Neural progenitor cell (in vitro differentiated cells): ENCODE measurements around the gene KREMEN2. TPM values are rescaled to one million over a fixed set of nuclear protein-coding genes. Genes with fewer than 3 reads are reported as not detected.
A peak's percentile ranks its signal among the peaks of the same experiment; 100 is the strongest.
"Not testable (repeated sequence)": the region's sequence is repeated elsewhere in the genome, so short reads cannot be mapped to it uniquely, and the experiment has no call there.

ENCODE experiments used
- DNase-seq: peaks from one replicate; pipeline ENCODE4 v3.0.0-alpha.2; 2016; ENCODE audit warnings: low spot score
- H2AFZ ChIP-seq: fragments of 200-600 bp; sonication (generic); replicated peaks from 2 replicates; pipeline ENCODE4 v1.6.1; 2016; ENCODE audit warnings: antibody characterized with exemption
- H3F3A ChIP-seq: fragments of 200-600 bp; sonication (generic); 2 replicates; pipeline ENCODE4 v1.6.1; 2016; ENCODE audit warnings: antibody characterized with exemption, low read depth
- H3K27ac ChIP-seq: fragments of 200-600 bp; sonication (generic); 2 replicates; pipeline ENCODE4 v1.5.1; 2016; ENCODE audit warnings: mild to moderate bottlenecking
- H3K27me3 ChIP-seq: fragments of 200-600 bp; sonication (generic); 2 replicates; pipeline ENCODE4 v1.6.1; 2016; ENCODE audit warnings: mild to moderate bottlenecking, moderate library complexity
- H3K36me3 ChIP-seq: fragments of 200-600 bp; sonication (generic); 2 replicates; pipeline ENCODE4 v1.5.1; 2016
- H3K4me1 ChIP-seq: fragments of 200-600 bp; sonication (generic); 2 replicates; pipeline ENCODE4 v1.6.1; 2016; ENCODE audit warnings: mixed run types
- H3K4me2 ChIP-seq: fragments of 200-600 bp; sonication (generic); 2 replicates; pipeline ENCODE4 v1.6.1; 2016
- H3K4me3 ChIP-seq: fragments of 200-600 bp; sonication (generic); 2 replicates; pipeline ENCODE4 v1.5.1; 2016
- H3K79me2 ChIP-seq: fragments of 200-600 bp; sonication (generic); 2 replicates; pipeline ENCODE4 v1.6.1; 2016; ENCODE audit warnings: low read depth
- H3K9ac ChIP-seq: fragments of 200-600 bp; sonication (generic); 2 replicates; pipeline ENCODE4 v1.6.1; 2016
- H3K9me3 ChIP-seq: fragments of 200-600 bp; sonication (generic); 2 replicates; pipeline ENCODE4 v1.5.1; 2016; ENCODE audit warnings: low read depth
- H4K20me1 ChIP-seq: fragments of 200-600 bp; sonication (generic); 2 replicates; pipeline ENCODE4 v1.6.1; 2016; ENCODE audit warnings: low read depth
- H3K27ac Mint-ChIP-seq: 3 replicates; pipeline ENCODE4 v1.8.0; 2021; ENCODE audit warnings: mixed read lengths
- H3K27me3 Mint-ChIP-seq: 2 replicates; pipeline ENCODE4 v1.8.0; 2022; ENCODE audit warnings: low read depth, mild to moderate bottlenecking, inconsistent platforms, moderate library complexity, mixed read lengths; ENCODE audit not compliant: insufficient read depth
- H3K36me3 Mint-ChIP-seq: 3 replicates; pipeline ENCODE4 v1.8.0; 2021; ENCODE audit warnings: mixed read lengths
- H3K4me1 Mint-ChIP-seq: 3 replicates; pipeline ENCODE4 v1.8.0; 2021; ENCODE audit warnings: mixed read lengths
- H3K4me3 Mint-ChIP-seq: 3 replicates; pipeline ENCODE4 v1.8.0; 2021; ENCODE audit warnings: mild to moderate bottlenecking, moderate library complexity, mixed read lengths
- H3K9me3 Mint-ChIP-seq: 3 replicates; pipeline ENCODE4 v1.8.0; 2020; ENCODE audit warnings: mixed read lengths
- EZH2 ChIP-seq: fragments of 200-600 bp; sonication (generic); IDR thresholded peaks from 2 replicates; pipeline ENCODE4 v1.6.1; 2017; ENCODE audit warnings: antibody characterized with exemption, mild to moderate bottlenecking, moderate library complexity
- EZH2phosphoT487 ChIP-seq: fragments of 200-600 bp; sonication (generic); IDR thresholded peaks from 2 replicates; pipeline ENCODE4 v1.6.1; 2017; ENCODE audit warnings: antibody characterized with exemption
- total RNA-seq: library from RNA; depleted of rRNA; stranded (reverse); fragments of >200 nt; gene quantifications from 2 replicates; pipeline ENCODE4 v1.2.3, GENCODE V29; 2015; ENCODE audit warnings: low replicate concordance
- TF ChIP-seq, protein P1 (sequence below): fragments of 200-600 bp; sonication (generic); IDR thresholded peaks from 2 replicates; pipeline ENCODE4 v1.5.1; 2017; ENCODE audit warnings: antibody characterized with exemption, mild to moderate bottlenecking

The KREMEN2 gene
- total RNA-seq, 1 donor from 2014 or later: 0.51 TPM

DNA sequence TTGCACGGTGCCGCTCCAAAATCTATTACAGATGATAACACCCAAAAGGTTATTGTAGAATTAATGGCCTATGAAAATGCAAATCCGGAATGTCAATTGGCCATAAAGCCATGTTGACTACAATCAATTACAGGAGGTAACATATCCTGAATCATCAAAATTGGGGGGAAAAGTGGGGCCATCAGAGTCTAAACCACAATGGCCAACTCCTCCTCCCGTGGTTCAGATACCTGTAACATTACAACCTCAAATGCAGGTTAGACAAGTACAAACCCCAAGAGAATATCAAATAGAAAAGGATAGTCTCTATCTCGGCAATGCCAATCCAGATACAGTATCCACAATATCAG is 37.5 kb upstream of the KREMEN2 start:
- no peak overlapping the region for H3K4me3 ChIP-seq

DNA sequence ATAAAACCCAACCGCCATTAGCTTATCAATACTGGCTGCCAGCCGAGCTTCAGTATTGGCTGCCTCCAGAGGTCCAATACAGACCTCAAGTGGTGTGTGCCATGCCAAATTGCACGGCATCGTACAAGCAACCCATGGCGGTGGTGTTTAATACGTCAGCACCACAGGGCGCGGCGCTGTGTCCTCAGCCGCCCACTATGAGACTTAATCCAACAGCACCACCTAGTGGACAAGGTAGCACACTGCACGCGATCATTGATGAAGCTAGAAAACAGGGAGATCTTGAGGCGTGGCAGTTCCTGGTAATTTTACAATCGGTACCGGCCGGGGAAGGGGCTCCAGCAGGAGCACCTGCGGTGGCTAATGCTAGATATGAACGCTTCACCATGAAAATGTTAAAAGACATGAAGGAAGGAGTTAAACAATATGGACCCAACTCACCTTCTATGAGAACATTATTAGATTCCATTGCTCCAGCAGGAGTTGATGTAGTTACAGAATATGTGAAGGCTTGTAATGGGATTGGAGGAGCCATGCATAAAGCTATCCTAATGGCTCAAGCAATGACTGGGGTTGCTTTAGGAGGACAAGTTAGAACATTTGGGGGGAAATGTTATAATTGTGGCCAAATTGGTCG is 36.9 kb upstream of the KREMEN2 start:
- no peak overlapping the region for H3K27ac ChIP-seq
- H3K36me3 Mint-ChIP-seq: peaks cover 2% of the 10 kb centered on the region
- no peaks in the 10 kb centered on the region for H4K20me1 ChIP-seq
- H3K9ac ChIP-seq: no peak overlapping the region
- peaks cover 23% of the 10 kb centered on the region for H3K4me1 Mint-ChIP-seq
- H3K27me3 ChIP-seq: peaks cover 10% of the 10 kb centered on the region
- no peak overlapping the region for H3K27ac Mint-ChIP-seq
- peak; percentile 94 for DNase-seq
- TF ChIP-seq, protein P1, sequence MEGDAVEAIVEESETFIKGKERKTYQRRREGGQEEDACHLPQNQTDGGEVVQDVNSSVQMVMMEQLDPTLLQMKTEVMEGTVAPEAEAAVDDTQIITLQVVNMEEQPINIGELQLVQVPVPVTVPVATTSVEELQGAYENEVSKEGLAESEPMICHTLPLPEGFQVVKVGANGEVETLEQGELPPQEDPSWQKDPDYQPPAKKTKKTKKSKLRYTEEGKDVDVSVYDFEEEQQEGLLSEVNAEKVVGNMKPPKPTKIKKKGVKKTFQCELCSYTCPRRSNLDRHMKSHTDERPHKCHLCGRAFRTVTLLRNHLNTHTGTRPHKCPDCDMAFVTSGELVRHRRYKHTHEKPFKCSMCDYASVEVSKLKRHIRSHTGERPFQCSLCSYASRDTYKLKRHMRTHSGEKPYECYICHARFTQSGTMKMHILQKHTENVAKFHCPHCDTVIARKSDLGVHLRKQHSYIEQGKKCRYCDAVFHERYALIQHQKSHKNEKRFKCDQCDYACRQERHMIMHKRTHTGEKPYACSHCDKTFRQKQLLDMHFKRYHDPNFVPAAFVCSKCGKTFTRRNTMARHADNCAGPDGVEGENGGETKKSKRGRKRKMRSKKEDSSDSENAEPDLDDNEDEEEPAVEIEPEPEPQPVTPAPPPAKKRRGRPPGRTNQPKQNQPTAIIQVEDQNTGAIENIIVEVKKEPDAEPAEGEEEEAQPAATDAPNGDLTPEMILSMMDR: peak; percentile 96
- TF ChIP-seq EZH2phosphoT487: no peak
- peaks cover 19% of the 10 kb centered on the region for H3K4me1 ChIP-seq
- peaks cover 2% of the 10 kb centered on the region for H3K27me3 Mint-ChIP-seq
- no peaks in the 10 kb centered on the region for H3K9me3 Mint-ChIP-seq
- H3K79me2 ChIP-seq: no peaks in the 10 kb centered on the region
- no peak overlapping the region for H3K4me2 ChIP-seq
- no peaks in the 10 kb centered on the region for H3K36me3 ChIP-seq
- H2AFZ ChIP-seq: no peak overlapping the region
- H3K4me3 ChIP-seq: no peak overlapping the region
- H3K4me3 Mint-ChIP-seq: no peak overlapping the region
- H3F3A ChIP-seq: peaks cover 21% of the 10 kb centered on the region
- H3K9me3 ChIP-seq: no peaks in the 10 kb centered on the region

More for the DNA sequence above, 37.5 kb upstream of the KREMEN2 start:
- no peak overlapping the region for H3K4me3 Mint-ChIP-seq
- TF ChIP-seq EZH2phosphoT487 (no peak), EZH2 (no peak)
- TF ChIP-seq, protein P1: no peak
- no peaks in the 10 kb centered on the region for H3K9me3 Mint-ChIP-seq
- H2AFZ ChIP-seq: no peak overlapping the region
- H3K27ac ChIP-seq: no peak overlapping the region
- H3K4me1 ChIP-seq: peaks cover 19% of the 10 kb centered on the region
- H4K20me1 ChIP-seq: no peaks in the 10 kb centered on the region
- H3K36me3 ChIP-seq: no peaks in the 10 kb centered on the region
- H3K4me2 ChIP-seq: no peak overlapping the region
- DNase-seq: no peak
- H3K9me3 ChIP-seq: no peaks in the 10 kb centered on the region
- no peak overlapping the region for H3K27ac Mint-ChIP-seq
- H3F3A ChIP-seq: peaks cover 21% of the 10 kb centered on the region
- no peak overlapping the region for H3K9ac ChIP-seq
- H3K36me3 Mint-ChIP-seq: peaks cover 5% of the 10 kb centered on the region
- peaks cover 23% of the 10 kb centered on the region for H3K4me1 Mint-ChIP-seq
- no peaks in the 10 kb centered on the region for H3K79me2 ChIP-seq
- peaks cover 2% of the 10 kb centered on the region for H3K27me3 Mint-ChIP-seq
- H3K27me3 ChIP-seq: peaks cover 10% of the 10 kb centered on the region

DNA sequence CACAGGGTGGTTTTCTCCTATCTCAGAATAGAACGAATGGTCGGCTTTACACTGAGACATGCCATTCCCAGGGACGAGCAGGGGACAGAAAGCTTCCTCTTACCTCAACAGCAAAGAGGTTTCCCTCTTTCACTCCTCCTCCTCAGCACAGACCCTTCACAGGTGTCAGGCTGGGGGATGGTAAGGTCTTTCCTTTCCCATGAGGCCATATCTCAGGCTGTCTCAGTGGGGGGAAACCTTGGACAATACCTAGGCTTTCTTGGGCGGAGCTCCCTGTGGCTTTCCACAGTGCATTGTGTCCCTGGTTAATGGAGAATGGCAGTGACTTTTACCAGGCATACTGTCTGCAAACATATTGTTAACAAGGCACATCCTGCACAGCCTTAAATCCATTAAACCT is 35.9 kb upstream of the KREMEN2 start:
- H3K9me3 ChIP-seq, H3K27ac Mint-ChIP-seq, H3K27ac ChIP-seq, DNase-seq, H2AFZ ChIP-seq, H3K36me3 ChIP-seq, H3K27me3 ChIP-seq, H3K4me3 ChIP-seq, H3K9ac ChIP-seq, H4K20me1 ChIP-seq, H3K79me2 ChIP-seq, H3K27me3 Mint-ChIP-seq, H3K36me3 Mint-ChIP-seq, H3K4me3 Mint-ChIP-seq, H3K9me3 Mint-ChIP-seq: not testable (repeated sequence)
- H3F3A ChIP-seq: peaks cover 21% of the 10 kb centered on the region
- H3K4me2 ChIP-seq: peak overlapping the region; percentile 35
- peaks cover 23% of the 10 kb centered on the region for H3K4me1 Mint-ChIP-seq
- peaks cover 19% of the 10 kb centered on the region for H3K4me1 ChIP-seq

DNA sequence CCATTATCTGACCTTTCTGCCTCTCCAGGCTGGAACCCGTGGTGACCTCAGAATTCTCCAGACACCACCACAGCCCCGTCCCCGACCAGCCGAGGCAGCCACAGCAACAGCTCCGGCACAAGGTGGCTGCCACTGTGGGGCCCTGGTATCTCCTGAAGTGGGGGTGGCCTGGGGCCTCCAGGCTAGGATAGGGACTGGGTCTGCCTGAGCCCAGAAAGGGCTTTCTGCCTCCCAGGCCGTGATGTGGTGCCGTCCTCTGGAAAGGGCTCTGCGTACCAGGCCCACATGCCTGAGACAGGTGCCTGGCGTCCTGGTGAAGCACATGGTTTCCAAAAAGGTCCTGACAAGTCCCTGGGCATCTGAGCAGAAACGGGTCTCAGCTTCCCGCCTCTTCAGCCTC is 35.3 kb upstream of the KREMEN2 start:
- H3K9me3 ChIP-seq: no peaks in the 10 kb centered on the region
- Mint-ChIP-seq H3K27ac (no peak overlapping the region), H3K9me3 (no peaks in the 10 kb centered on the region), H3K4me1 (peaks cover 23% of the 10 kb centered on the region), H3K36me3 (peaks cover 2% of the 10 kb centered on the region), H3K27me3 (peaks cover 2% of the 10 kb centered on the region), H3K4me3 (no peak overlapping the region)
- no peak for DNase-seq
- no peak for TF ChIP-seq EZH2
- H3K4me3 ChIP-seq: no peak overlapping the region
- no peak overlapping the region for H3K9ac ChIP-seq
- H4K20me1 ChIP-seq: no peaks in the 10 kb centered on the region
- H3K79me2 ChIP-seq: no peaks in the 10 kb centered on the region
- no peak overlapping the region for H3K27ac ChIP-seq
- H3K4me1 ChIP-seq: peaks cover 19% of the 10 kb centered on the region
- H3F3A ChIP-seq: peaks cover 21% of the 10 kb centered on the region
- no peak overlapping the region for H3K4me2 ChIP-seq
- peaks cover 10% of the 10 kb centered on the region for H3K27me3 ChIP-seq
- no peak overlapping the region for H2AFZ ChIP-seq
- H3K36me3 ChIP-seq: no peaks in the 10 kb centered on the region
